LNCAP (cell line): ENCODE results near the gene TTLL6.

Source experiments
- CTCF ChIP-seq: fragments of 450-650 bp; IDR thresholded peaks from 2 replicates; pipeline ENCODE4 v1.5.1; 2017; ENCODE audit warnings: mild to moderate bottlenecking

TTLL6 gene

DNA sequence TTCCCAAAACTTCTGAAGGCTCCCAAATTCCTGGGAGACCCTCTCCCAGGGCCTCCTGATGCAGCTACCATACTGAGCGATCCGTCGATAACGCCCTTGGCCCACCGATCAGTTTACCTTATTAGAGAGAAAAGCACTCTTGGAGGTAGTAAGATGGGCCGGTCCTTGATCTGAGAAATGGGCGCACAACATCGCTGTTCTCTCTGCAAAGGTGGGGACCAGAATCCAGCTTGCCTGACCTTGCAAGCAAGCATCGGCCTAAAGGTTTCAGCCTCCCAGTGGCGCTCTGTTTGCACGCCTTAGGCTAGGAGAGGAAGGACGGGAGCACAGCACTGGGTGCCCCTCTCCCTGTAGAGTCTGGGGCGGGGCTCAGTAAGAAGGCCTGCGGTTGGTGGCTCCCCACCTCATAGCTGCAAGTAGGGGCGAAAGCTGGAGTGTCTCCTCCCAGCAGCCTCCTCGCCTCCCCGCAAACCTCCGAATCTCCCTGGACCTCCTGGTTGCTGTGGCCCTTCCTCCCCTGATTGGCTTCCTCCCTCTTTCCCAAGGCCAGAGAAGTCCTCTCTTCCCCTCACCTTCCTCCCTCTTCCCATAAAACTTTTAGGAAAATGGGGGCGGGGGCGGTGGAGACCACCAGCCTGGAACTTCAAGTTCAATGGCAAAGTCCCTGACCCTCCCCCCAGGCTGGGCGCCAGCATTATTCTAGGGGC, 94.7 kb downstream of the TTLL6 start, which contains the start of gene PRAC1:
PRAC1 (minus strand) TSS at position 318 of the 707 bp plus-strand sequence; CDS start at position 192, 126 bp downstream.
- TF ChIP-seq CTCF: no peak; the same call in 1 of the 2 replicates

DNA sequence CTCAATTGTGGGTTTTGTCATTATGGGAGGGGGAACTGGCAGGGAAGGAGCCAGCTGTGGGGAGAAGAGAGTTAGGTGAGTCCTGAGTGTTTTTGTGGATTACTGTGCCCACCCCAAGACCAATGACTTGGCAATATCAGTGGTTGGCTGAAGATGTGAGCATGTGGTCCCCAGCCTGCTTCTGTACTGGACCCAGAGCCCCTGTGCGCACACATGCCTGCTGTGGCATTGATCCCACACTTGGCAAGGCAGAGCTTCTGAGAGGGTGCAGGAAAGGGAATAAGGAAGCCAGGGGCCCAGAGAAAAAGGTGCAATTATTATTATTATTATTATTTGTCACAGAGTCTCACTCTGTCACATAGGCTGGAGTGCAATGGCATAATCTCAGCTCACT, 96.0 kb downstream of the TTLL6 start:
- no peak for TF ChIP-seq CTCF

DNA sequence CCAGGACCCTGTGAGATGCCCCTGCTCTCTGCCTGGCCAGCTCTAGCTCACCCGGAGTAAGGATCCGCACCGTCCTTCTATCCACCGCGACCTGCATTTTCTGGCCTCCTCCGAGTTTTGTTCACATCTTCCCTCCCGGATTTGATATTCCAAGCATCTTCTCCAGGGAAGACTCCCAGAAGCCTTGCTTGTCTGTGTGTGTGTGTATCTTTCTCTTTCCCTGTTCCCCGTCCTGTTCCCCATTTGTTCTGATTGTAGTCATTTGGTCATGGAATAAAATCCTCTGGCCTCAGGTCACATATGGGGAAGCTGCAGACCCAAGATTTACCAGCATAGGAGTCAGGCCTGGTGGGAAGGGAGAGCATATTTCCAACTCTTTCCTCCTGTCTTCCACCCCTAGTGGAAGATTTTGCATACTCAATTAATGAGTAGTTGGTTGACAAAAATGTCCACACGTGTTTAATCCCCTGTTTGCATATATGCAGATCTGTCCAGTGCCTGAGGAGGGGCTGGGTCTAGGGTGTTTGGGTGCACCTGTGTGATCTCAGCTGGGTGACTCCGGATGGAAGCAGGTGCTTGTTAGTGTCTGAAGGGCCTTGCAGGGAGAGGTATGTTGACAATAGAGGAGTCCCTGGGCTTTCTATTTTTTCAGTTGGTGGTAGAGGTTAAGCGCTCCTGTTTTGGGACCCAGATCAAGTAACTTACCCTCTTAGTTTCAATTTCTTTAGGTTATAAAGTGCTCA, 96.6 kb downstream of the TTLL6 start:
- TF ChIP-seq CTCF: no peak

GRCh38 chr17:48719642-48720265, 97.3 kb downstream of the TTLL6 start:
- TF ChIP-seq CTCF: no peak

- no peak for TF ChIP-seq CTCF
Observed at GRCh38 chr17:48718761-48719641, 98.0 kb downstream of the TTLL6 start.

DNA sequence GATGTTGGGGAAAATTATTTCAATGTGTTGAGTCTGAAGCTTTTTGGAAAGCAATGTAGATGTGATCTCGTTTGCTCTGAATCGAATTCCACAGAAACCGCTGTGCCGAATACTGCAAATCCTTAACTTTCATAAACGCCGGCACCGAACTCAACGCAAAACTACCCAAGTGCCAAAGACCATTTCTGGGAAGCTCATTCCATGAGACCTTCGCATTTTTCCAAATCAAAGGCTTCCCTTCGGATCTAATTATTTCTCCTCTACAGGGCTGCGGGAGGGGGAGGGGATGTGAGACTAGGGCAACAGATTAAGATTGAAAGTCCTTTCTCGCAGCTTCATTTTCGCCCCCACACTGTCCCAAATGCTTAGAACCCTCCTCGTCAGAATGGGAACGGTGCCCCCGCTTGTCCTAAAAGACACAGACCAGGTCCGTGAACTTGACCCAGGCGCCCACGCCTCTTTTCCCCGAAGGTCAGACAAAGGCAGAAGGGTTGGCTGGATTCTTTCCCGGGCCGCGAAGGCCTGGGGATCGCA, 98.7 kb downstream of the TTLL6 start:
- no peak for TF ChIP-seq CTCF
